ENCODE results near the gene ATAD3C. TPM values are rescaled to one million over a fixed set of nuclear protein-coding genes. Genes with fewer than 3 reads are reported as not detected.
A peak's percentile ranks its signal among the peaks of the same experiment; 100 is the strongest.

The ATAD3C gene
- total RNA-seq, 1 donor from 2014 or later: 2.4 TPM

DNA sequence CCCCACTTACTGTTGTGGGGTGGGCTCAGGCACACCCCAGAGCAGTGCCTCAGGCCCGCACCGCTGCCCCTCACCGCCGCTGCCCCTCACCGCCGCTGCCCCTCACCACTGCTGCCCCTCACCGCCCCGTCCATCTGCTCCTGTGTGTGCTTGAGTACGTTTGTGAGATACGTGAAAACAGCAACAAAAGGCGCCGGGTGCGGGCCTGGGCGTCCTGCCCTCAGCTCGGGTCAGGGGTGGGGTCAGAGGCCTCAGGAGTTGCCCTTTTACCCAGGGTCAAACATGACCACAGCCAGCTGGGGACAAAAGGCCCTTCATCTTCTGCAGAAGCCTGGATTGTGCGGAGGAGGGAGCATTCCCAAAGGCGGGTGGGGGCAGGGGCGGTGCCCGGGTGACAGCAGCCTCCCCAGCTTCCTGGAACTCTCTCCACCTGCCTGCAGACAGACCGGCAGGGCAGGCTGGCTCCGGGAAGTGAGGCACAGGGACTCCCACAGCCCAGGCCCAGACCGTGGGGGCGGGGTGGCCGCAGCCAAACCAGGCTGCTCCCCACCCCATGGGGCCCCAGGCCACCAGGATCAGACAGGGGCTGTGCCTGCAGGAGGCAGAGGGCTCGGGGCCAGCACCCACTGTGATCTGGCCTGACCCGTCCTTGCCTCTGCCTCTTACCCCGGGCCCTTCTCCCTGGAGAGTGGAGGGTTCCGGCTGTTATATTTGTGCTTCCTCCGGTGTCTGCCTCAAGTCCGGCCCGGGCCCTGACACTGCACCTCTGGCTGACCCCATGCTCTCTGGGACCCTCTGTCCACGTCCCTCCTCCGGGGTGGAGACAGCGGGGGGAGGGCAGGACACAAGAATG lies 16.3 kb upstream of the ATAD3C start:
- H3K27me3 Mint-ChIP-seq: no peaks in the 10 kb centered on the region
- peak overlapping the region; percentile 81 for H3K27ac Mint-ChIP-seq
- H3K4me3 Mint-ChIP-seq: peak overlapping the region; percentile 36

DNA sequence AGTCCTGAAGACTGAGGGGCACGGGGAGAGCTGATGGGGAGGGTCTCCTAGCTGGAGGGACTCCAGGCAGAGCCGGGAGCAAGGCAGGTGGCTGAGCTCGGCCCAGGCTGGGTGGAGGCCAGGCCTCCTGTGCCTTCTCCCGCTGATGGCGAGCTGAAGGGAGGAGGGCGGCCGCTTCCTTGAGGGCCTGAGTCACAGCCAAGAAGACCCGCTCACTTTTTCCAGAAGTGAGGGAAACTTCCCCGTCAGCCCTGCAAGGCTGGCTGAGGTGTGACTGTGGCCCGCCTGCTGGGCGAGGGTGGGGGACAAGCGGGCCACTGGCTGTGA lies 15.7 kb upstream of the ATAD3C start:
- Mint-ChIP-seq H3K4me3 (peak overlapping the region; percentile 36), H3K27me3 (no peaks in the 10 kb centered on the region), H3K4me1 (ENCODE audit: unreplicated experiment) (peaks cover 9% of the 10 kb centered on the region), H3K27ac (no peak overlapping the region), H3K36me3 (no peaks in the 10 kb centered on the region), H3K9me3 (no peaks in the 10 kb centered on the region)
- DNase-seq (ENCODE audit: extremely low spot score, unreplicated experiment): peak; percentile 71
- TF ChIP-seq, protein P1, sequence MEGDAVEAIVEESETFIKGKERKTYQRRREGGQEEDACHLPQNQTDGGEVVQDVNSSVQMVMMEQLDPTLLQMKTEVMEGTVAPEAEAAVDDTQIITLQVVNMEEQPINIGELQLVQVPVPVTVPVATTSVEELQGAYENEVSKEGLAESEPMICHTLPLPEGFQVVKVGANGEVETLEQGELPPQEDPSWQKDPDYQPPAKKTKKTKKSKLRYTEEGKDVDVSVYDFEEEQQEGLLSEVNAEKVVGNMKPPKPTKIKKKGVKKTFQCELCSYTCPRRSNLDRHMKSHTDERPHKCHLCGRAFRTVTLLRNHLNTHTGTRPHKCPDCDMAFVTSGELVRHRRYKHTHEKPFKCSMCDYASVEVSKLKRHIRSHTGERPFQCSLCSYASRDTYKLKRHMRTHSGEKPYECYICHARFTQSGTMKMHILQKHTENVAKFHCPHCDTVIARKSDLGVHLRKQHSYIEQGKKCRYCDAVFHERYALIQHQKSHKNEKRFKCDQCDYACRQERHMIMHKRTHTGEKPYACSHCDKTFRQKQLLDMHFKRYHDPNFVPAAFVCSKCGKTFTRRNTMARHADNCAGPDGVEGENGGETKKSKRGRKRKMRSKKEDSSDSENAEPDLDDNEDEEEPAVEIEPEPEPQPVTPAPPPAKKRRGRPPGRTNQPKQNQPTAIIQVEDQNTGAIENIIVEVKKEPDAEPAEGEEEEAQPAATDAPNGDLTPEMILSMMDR (conservative IDR thresholded peaks at IDR 0.05): no peak

More for the DNA sequence above, 16.3 kb upstream of the ATAD3C start:
- peak; percentile 77 for DNase-seq (ENCODE audit: extremely low spot score, unreplicated experiment)
- Mint-ChIP-seq H3K36me3 (no peaks in the 10 kb centered on the region), H3K9me3 (no peaks in the 10 kb centered on the region), H3K4me1 (ENCODE audit: unreplicated experiment) (peaks cover 9% of the 10 kb centered on the region)
- TF ChIP-seq, protein P1 (conservative IDR thresholded peaks at IDR 0.05): no peak

DNA sequence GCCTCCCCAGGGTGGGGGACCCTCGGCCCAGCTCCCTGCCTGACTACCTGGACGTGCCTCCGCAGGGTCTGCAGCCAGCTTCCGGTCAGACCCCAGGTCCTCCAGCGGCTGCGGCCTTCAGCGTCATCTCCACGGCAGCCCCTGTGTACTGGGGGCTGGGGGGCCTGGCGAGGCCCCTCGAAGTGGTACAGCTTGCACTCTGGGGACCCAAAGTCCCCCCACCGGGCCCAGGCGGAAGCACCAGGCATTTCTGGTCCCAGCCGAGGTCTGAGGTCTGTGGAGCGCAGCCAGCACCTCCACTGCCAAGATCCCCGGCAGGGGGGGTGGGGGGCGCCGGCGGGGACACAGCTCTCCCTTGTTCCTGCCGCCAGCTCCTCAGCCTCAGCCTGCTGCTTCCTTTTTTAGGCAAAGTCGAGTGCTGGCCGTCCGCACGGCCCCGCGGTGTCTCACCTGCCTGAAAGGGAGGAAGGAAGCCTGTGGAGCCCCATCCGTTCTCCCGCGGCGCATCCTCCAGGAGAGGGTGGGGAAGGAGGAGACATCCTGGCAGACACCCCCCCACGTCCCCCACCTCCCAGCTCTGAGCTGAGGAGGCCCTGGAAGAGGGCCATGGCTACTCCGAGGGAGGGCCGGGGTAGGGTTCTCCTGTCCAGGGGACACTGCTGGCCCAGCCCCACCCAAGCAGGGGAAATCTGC lies 15.2 kb upstream of the ATAD3C start:
- H3K4me1 Mint-ChIP-seq (ENCODE audit: unreplicated experiment): peaks cover 9% of the 10 kb centered on the region
- H3K4me3 Mint-ChIP-seq: no peak overlapping the region
- H3K27me3 Mint-ChIP-seq: no peaks in the 10 kb centered on the region
- TF ChIP-seq, protein P1 (conservative IDR thresholded peaks at IDR 0.05): no peak
- H3K27ac Mint-ChIP-seq: no peak overlapping the region
- H3K36me3 Mint-ChIP-seq: no peaks in the 10 kb centered on the region
- peak; percentile 73 for DNase-seq (ENCODE audit: extremely low spot score, unreplicated experiment)
- H3K9me3 Mint-ChIP-seq: no peaks in the 10 kb centered on the region

DNA sequence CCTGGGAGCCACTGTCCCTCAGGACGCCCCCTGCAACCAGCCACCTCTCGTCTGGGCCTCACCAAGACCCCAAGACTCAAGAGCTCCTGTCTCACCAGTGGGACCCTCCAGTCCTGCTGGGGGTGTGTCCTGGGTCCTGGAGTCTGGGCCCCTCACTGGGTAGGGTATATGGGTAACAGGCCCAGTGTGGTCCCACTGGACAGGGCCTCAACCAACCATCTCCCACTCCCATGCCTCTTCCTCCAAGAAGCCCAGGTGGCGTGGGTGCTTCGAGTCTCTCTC lies 14.7 kb upstream of the ATAD3C start:
- peaks cover 5% of the 10 kb centered on the region for H3K4me1 Mint-ChIP-seq (ENCODE audit: unreplicated experiment)
- no peaks in the 10 kb centered on the region for H3K9me3 Mint-ChIP-seq
- H3K4me3 Mint-ChIP-seq: peak overlapping the region; percentile 78

DNA sequence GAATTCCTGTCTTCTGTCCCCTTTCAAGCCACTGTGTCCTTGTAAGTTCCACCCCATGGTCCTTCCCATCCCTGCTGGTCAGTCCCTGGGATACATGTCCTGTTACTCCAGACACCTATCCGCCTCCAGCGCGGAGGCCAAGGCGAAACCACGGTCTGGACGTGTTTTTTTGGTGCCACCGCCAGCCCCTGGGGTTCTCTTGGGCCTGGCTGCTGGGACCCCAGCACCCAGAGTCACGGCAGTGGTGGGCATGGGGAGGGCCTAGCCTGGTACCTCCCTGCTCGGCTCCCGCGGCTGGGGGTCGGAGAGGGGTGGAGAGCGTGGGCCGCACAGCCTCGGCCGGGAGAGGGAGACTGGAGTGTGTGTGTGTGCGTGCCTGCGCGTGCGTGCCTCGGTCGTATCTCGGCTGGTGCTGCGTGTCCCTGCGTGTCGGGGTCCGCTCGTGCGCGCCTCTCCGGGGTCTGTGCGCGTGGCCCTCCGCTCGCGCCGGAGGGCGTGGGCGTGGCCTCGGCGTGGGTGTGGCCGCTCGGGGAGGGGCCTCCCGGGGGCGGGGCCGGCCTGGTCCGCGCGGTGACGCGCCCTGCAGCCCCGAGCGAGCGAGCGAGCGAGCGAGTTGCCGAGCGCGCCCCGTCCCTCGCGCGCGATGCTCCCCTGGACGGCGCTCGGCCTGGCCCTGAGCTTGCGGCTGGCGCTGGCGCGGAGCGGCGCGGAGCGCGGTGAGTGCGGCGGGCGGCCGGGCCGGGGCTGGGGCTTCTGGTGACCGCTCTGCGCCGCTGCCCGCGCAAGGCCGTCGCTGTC lies 14.2 kb upstream of the ATAD3C start, which contains the start of gene VWA1:
VWA1 (plus strand) TSS at position 585 of the 798 bp plus-strand sequence; CDS start at position 644, 59 bp downstream.
- no peaks in the 10 kb centered on the region for H3K9me3 Mint-ChIP-seq
- no peaks in the 10 kb centered on the region for H3K36me3 Mint-ChIP-seq
- H3K4me1 Mint-ChIP-seq (ENCODE audit: unreplicated experiment): no peaks in the 10 kb centered on the region
- H3K27me3 Mint-ChIP-seq: no peaks in the 10 kb centered on the region
- peak within 1 kb of the TSS; percentile 55 for H3K27ac Mint-ChIP-seq
- DNase-seq (ENCODE audit: extremely low spot score, unreplicated experiment): peak; percentile 88
- peak within 1 kb of the TSS; percentile 83 for H3K4me3 Mint-ChIP-seq
- TF ChIP-seq, protein P1 (conservative IDR thresholded peaks at IDR 0.05): no peak

More for the DNA sequence above, 14.7 kb upstream of the ATAD3C start:
- no peak for DNase-seq (ENCODE audit: extremely low spot score, unreplicated experiment)
- Mint-ChIP-seq H3K27me3 (no peaks in the 10 kb centered on the region), H3K27ac (peak overlapping the region; percentile 55), H3K36me3 (no peaks in the 10 kb centered on the region)
- TF ChIP-seq, protein P1 (conservative IDR thresholded peaks at IDR 0.05): no peak

All from type B pancreatic cell (in vitro differentiated cells).